Cardiac fibroblast (primary cell): Measurements from ENCODE around the gene RNPEP.
A peak's percentile ranks its signal among the peaks of the same experiment; 100 is the strongest.

Experiments
- DNase-seq, 2 donors: peaks; one replicate each; pipeline versions ENCODE4 v3.0.0 to v3.0.0-alpha.2; 2010; ENCODE audit warnings: low read depth in 2 of 2
- H3K4me3 ChIP-seq, 2 donors: replicated peaks in 1 of 2; 1 replicate in 1 of 2; 2 replicates in 1 of 2; pipeline ENCODE4 v1.5.1; 2011; ENCODE audit warnings: low read depth in 2 of 2, low read length in 2 of 2, mild to moderate bottlenecking in 2 of 2, moderate library complexity in 1 of 2
- CTCF ChIP-seq: IDR thresholded peaks from one replicate; pipeline ENCODE4 v1.5.1; 2011; ENCODE audit warnings: low read depth, mild to moderate bottlenecking, low read length, inconsistent platforms

RNPEP gene

GRCh38 chr1:201946224-201946908, 36.1 kb upstream of the RNPEP start, which contains the start of gene LMOD1:
LMOD1 (minus strand) TSS chr1:201946548; CDS start chr1:201946340, 208 bp downstream.
- H3K4me3 ChIP-seq, result peak within 1 kb of the TSS; percentile 38 to 42
- DNase-seq, result peak; percentile 81 to 91
- TF ChIP-seq CTCF, result no peak

GRCh38 chr1:201947697-201948008, 34.8 kb upstream of the RNPEP start:
- DNase-seq, result no peak
- TF ChIP-seq CTCF, result no peak
- H3K4me3 ChIP-seq, result no peak overlapping the region

GRCh38 chr1:201949491-201949890, 33.0 kb upstream of the RNPEP start:
- DNase-seq, result peak; percentile 25 to 39
- H3K4me3 ChIP-seq, result no peak overlapping the region
- no peak for TF ChIP-seq CTCF

GRCh38 chr1:201954263-201955008, 28.0 kb upstream of the RNPEP start:
- peak overlapping the region; percentile 94 to 96 for H3K4me3 ChIP-seq
- no peak for TF ChIP-seq CTCF
- DNase-seq, result no peak

GRCh38 chr1:201955009-201955728, 27.3 kb upstream of the RNPEP start, which contains the start of gene TIMM17A:
TIMM17A (plus strand) TSS chr1:201955503; CDS start chr1:201955527, 24 bp downstream.
- peak within 1 kb of the TSS; percentile 94 to 96 for H3K4me3 ChIP-seq
- DNase-seq, result peak; percentile 98 to 99
- TF ChIP-seq CTCF, result no peak

- H3K4me3 ChIP-seq, result peak overlapping the region; percentile 94 to 96
- DNase-seq, result no peak
- TF ChIP-seq CTCF, result no peak
These were observed 26.7 kb upstream of the RNPEP start for GRCh38 chr1:201955729-201956143.
